Glomerular endothelial cell (primary cell): ENCODE results near the gene SUSD1. TPM values are rescaled to one million over a fixed set of nuclear protein-coding genes. Genes with fewer than 3 reads are reported as not detected.

ENCODE experiments used
- DNase-seq: peaks from one replicate; pipeline ENCODE4 v3.0.0-alpha.2; 2011; ENCODE audit warnings: low read depth, low spot score; ENCODE audit errors: extremely low read depth
- total RNA-seq: library from RNA; depleted of rRNA; stranded (reverse); fragments of >200 nt; gene quantifications from 2 replicates; pipeline ENCODE4 v1.2.3, GENCODE V29; 2015

SUSD1 gene
- total RNA-seq, 1 donor from 2014 or later, result 53.7 TPM

- no peak for DNase-seq
Observed at GRCh38 chr9:112072721-112073638, 102.1 kb downstream of the SUSD1 start.

GRCh38 chr9:112069318-112070169 lies 105.6 kb downstream of the SUSD1 start:
- DNase-seq, result no peak

- DNase-seq, result peak; percentile 75
Observed at GRCh38 chr9:112065806-112066606, 109.1 kb downstream of the SUSD1 start.

- DNase-seq, result no peak
Observed at GRCh38 chr9:112064871-112065270, 110.2 kb downstream of the SUSD1 start.

GRCh38 chr9:112063586-112063985 lies 111.5 kb downstream of the SUSD1 start:
- DNase-seq, result no peak

GRCh38 chr9:112063151-112063550 lies 111.9 kb downstream of the SUSD1 start:
- no peak for DNase-seq

- peak; percentile 90 for DNase-seq
Observed at GRCh38 chr9:112061152-112061740, 113.9 kb downstream of the SUSD1 start.

- no peak for DNase-seq
Observed at GRCh38 chr9:112059966-112060320, 115.2 kb downstream of the SUSD1 start.

GRCh38 chr9:112059145-112059965 lies 115.7 kb downstream of the SUSD1 start:
- DNase-seq, result peak; percentile 63

GRCh38 chr9:112056996-112057395 lies 118.1 kb downstream of the SUSD1 start:
- DNase-seq, result no peak

GRCh38 chr9:112054916-112055315 lies 120.2 kb downstream of the SUSD1 start:
- no peak for DNase-seq

- no peak for DNase-seq
Observed at GRCh38 chr9:112051812-112052211, 123.3 kb downstream of the SUSD1 start.

- no peak for DNase-seq
Observed at GRCh38 chr9:112050544-112051475, 124.3 kb downstream of the SUSD1 start.

GRCh38 chr9:112049811-112050516 lies 125.1 kb downstream of the SUSD1 start:
- DNase-seq, result no peak

- no peak for DNase-seq
Observed at GRCh38 chr9:112048924-112049691, 126.0 kb downstream of the SUSD1 start.

GRCh38 chr9:112047538-112048066 lies 127.5 kb downstream of the SUSD1 start:
- no peak for DNase-seq

GRCh38 chr9:112046181-112046580 lies 128.9 kb downstream of the SUSD1 start:
- DNase-seq, result no peak
